Mammary epithelial cell (primary cell): ENCODE results near the gene ARMS2.

Source experiments
- CTCF ChIP-seq, 2 donors: IDR thresholded peaks in 1 of 2; conservative IDR thresholded peaks in 1 of 2; 2 replicates each; pipeline ENCODE4 v1.5.1; 2011 to 2012; ENCODE audit warnings: inconsistent platforms in 2 of 2, low read length in 2 of 2, mild to moderate bottlenecking in 2 of 2, control low read depth in 1 of 2, low read depth in 1 of 2; ENCODE audit not compliant: insufficient read depth in 1 of 2; ENCODE audit errors: extremely low read depth in 1 of 2
- EZH2 ChIP-seq: IDR thresholded peaks from 2 replicates; pipeline ENCODE4 v1.6.1; 2012; ENCODE audit warnings: low read length, inconsistent platforms, borderline replicate concordance

- TF ChIP-seq CTCF (conservative IDR thresholded peaks at IDR 0.05 in 1 of 2, IDR thresholded peaks at IDR 0.05 in 1 of 2; ENCODE audit: extremely low read depth in 1 of 2, insufficient read depth in 1 of 2, low read depth in 1 of 2, low read length in 2 of 2) (no peak), EZH2 (no peak)
Measured at GRCh38 chr10:122477436-122477835, 23.0 kb downstream of the ARMS2 start.
